MCF 10A (cell line): Measurements from ENCODE around the gene TMEM212. TPM values are rescaled to one million over a fixed set of nuclear protein-coding genes. Genes with fewer than 3 reads are reported as not detected.

Experiments used
- BruUV-seq: library from RNA; stranded (reverse); fragments of 400-500 nt; replicated peaks from 2 replicates; lab custom pipeline; 2021; lab: Mats Ljungman, UMichigan
- CTCF ChIA-PET: fragments of 300-600 bp; sonication (Branson Sonifier 250); formaldehyde crosslinking; extraction: SDS; loops from one replicate; lab custom pipeline; 2021; ENCODE audit warnings: antibody characterized with exemption, inconsistent platforms; lab: Yijun Ruan, JAX
- POLR2A ChIA-PET: fragments of 300-600, 350-650 bp; sonication (Branson Sonifier 250); formaldehyde crosslinking; extraction: SDS; loops from one replicate; lab custom pipeline; 2020; ENCODE audit warnings: antibody characterized with exemption, inconsistent platforms; lab: Yijun Ruan, JAX
- DNase-seq: peaks from one replicate; pipeline ENCODE4 v3.0.0-alpha.2; 2018; ENCODE audit not compliant: unreplicated experiment
- H3K27ac Mint-ChIP-seq: one replicate; pipeline ENCODE4 v1.8.0; 2022; ENCODE audit warnings: mild to moderate bottlenecking, low read depth, mixed read lengths; ENCODE audit not compliant: unreplicated experiment
- H3K27me3 Mint-ChIP-seq: one replicate; pipeline ENCODE4 v1.8.0; 2022; ENCODE audit warnings: mixed read lengths; ENCODE audit not compliant: insufficient read depth, unreplicated experiment
- H3K36me3 Mint-ChIP-seq: one replicate; pipeline ENCODE4 v1.8.0; 2022; ENCODE audit warnings: mild to moderate bottlenecking, moderate library complexity, mixed read lengths; ENCODE audit not compliant: insufficient read depth, unreplicated experiment
- H3K4me1 Mint-ChIP-seq: one replicate; pipeline ENCODE4 v1.8.0; 2022; ENCODE audit warnings: mixed read lengths; ENCODE audit not compliant: insufficient read depth, unreplicated experiment
- H3K4me3 Mint-ChIP-seq: one replicate; pipeline ENCODE4 v1.8.0; 2022; ENCODE audit warnings: mild to moderate bottlenecking, moderate library complexity, mixed read lengths; ENCODE audit not compliant: unreplicated experiment
- H3K9me3 Mint-ChIP-seq: one replicate; pipeline ENCODE4 v1.8.0; 2022; ENCODE audit warnings: mixed read lengths; ENCODE audit not compliant: unreplicated experiment
- CTCF ChIP-seq: fragments of 200-600 bp; IDR thresholded peaks from one replicate; pipeline ENCODE4 v1.8.0; 2022; ENCODE audit warnings: antibody characterized with exemption, mild to moderate bottlenecking; ENCODE audit not compliant: unreplicated experiment
- intact Hi-C: fragments of 100-400 bp; cut with micrococcal nuclease; formaldehyde crosslinking; loops from 2 replicates; pipeline ENCODE4 v1.14.1; 2022
- total RNA-seq: library from RNA; stranded (reverse); gene quantifications from 2 replicates; pipeline ENCODE4 v1.2.3, GENCODE V29; 2022

TMEM212 gene
- total RNA-seq, 1 experiment from 2014 or later: not detected

- BruUV-seq: no TSS peak
Measured at GRCh38 chr3:171815973-171816595, 27.1 kb upstream of the TMEM212 start.

GRCh38 chr3:171817074-171817800 is 25.9 kb upstream of the TMEM212 start:
- ChIA-PET CTCF (interaction anchor here (0.8 to 3.1 kb wide), 5 partner anchors 8 to 524 kb away, joined by 3 to 15 read pairs (median 3); no protein-coding TSS in a partner anchor), POLR2A (interaction anchor here (0.6 to 1.1 kb wide), 3 partner anchors 8 to 221 kb away, joined by 3 read pairs; no protein-coding TSS in a partner anchor)
- intact Hi-C loops: no loop called here

More at GRCh38 chr3:171815973-171816595, 27.1 kb upstream of the TMEM212 start:
- peaks cover 7% of the 10 kb centered on the region for H3K36me3 Mint-ChIP-seq
- TF ChIP-seq CTCF: no peak
- no peaks in the 10 kb centered on the region for H3K9me3 Mint-ChIP-seq
- no peaks in the 10 kb centered on the region for H3K27me3 Mint-ChIP-seq
- H3K4me3 Mint-ChIP-seq: no peak overlapping the region
- CTCF ChIA-PET: interaction anchor here (0.5 to 3.1 kb wide), 3 partner anchors 14 to 111 kb away, joined by 3 to 15 read pairs (median 4); no protein-coding TSS in a partner anchor
- intact Hi-C loops: no loop called here
- peaks cover 18% of the 10 kb centered on the region for H3K4me1 Mint-ChIP-seq
- H3K27ac Mint-ChIP-seq: no peak overlapping the region
- DNase-seq: no peak
- POLR2A ChIA-PET: interaction anchor here (0.7 to 1.1 kb wide), 4 partner anchors 9 to 132 kb away, joined by 3 to 4 read pairs (median 4); no protein-coding TSS in a partner anchor

GRCh38 chr3:171821044-171821443 is 22.1 kb upstream of the TMEM212 start:
- CTCF ChIA-PET: interaction anchor here (1.0 to 1.3 kb wide), 2 partner anchors 9 to 49 kb away, joined by 4 to 5 read pairs; no protein-coding TSS in a partner anchor
- Mint-ChIP-seq H3K27me3 (no peaks in the 10 kb centered on the region), H3K4me3 (no peak overlapping the region), H3K36me3 (no peaks in the 10 kb centered on the region), H3K4me1 (peaks cover 20% of the 10 kb centered on the region), H3K27ac (no peak overlapping the region), H3K9me3 (no peaks in the 10 kb centered on the region)
- intact Hi-C loops: no loop called here
- no peak for DNase-seq
- TF ChIP-seq CTCF: no peak
- POLR2A ChIA-PET: interaction anchor here (0.6 to 1.4 kb wide), 2 partner anchors 9 to 12 kb away, joined by 5 to 6 read pairs; no protein-coding TSS in a partner anchor
- BruUV-seq: no TSS peak

More at GRCh38 chr3:171817074-171817800, 25.9 kb upstream of the TMEM212 start:
- no peaks in the 10 kb centered on the region for H3K36me3 Mint-ChIP-seq
- BruUV-seq: no TSS peak
- H3K4me3 Mint-ChIP-seq: no peak overlapping the region
- no peak overlapping the region for H3K27ac Mint-ChIP-seq
- TF ChIP-seq CTCF: no peak
- H3K4me1 Mint-ChIP-seq: peaks cover 12% of the 10 kb centered on the region
- no peaks in the 10 kb centered on the region for H3K27me3 Mint-ChIP-seq
- DNase-seq: no peak
- H3K9me3 Mint-ChIP-seq: no peaks in the 10 kb centered on the region
